ENCODE measurements around the gene HIP1. TPM values are rescaled to one million over a fixed set of nuclear protein-coding genes. Genes with fewer than 3 reads are reported as not detected.
"Not testable (repeated sequence)": the region's sequence is repeated elsewhere in the genome, so short reads cannot be mapped to it uniquely, and the experiment has no call there.

HIP1 gene
- total and polyA plus RNA-seq, 9 of the 15 experiments (the other 6 are each of a cell fraction or from before 2014, with no cell fraction given): 2.4 to 13.7 (median 9.5) TPM

DNA sequence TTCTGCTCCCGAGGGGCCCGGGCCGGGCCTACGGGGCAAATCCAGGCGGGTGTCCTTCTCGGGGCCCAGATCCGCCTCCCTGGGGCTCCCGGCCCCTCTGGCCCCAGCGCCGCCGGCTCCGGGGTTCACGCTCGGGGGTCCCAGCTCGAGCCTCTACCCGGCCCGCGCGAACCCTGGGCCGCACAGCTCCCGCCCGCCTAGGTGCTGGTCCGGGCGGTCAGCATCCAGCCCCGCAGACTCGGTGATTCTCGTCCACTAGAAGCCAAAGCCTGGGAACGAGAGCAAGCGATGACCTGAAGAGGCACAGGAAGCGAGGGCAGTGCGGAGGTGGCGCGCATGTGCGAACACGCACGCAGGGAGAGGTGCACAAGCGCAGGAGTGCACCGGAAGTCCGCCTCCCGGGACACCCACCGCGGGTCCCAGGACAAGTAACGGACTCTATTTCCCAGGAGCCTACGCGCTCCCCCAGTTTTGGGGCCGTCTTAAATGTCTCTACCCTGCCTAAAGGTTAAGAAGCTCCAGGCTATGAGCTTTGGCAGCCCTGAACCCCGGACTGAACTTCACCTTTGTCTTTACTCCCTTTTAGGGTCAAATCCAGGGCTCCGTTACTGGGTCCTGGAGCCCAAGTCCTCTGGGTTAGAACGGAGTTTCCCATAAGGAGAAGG lies 252.6 kb downstream of the HIP1 start, which contains the start of gene POM121C (continued):
- TF ChIP-seq SIN3A (IDR thresholded peaks at IDR 0.05; ENCODE audit: borderline replicate concordance in 2 of 2, control insufficient read depth in 1 of 2, low read depth in 2 of 2, low read length in 2 of 2): peak in 1 of 2 experiments; percentile 86; a peak in 1 of 4 replicates
- not testable (repeated sequence) for TF ChIP-seq NR2C2 (CRISPR knock-in tag; IDR thresholded peaks at IDR 0.05)
- peak; percentile 84 for TF ChIP-seq NR2C2 (tag; IDR thresholded peaks at IDR 0.05)
- peak; percentile 82 for TF ChIP-seq EGR1 (conservative IDR thresholded peaks at IDR 0.05)
- TF ChIP-seq, protein P1, sequence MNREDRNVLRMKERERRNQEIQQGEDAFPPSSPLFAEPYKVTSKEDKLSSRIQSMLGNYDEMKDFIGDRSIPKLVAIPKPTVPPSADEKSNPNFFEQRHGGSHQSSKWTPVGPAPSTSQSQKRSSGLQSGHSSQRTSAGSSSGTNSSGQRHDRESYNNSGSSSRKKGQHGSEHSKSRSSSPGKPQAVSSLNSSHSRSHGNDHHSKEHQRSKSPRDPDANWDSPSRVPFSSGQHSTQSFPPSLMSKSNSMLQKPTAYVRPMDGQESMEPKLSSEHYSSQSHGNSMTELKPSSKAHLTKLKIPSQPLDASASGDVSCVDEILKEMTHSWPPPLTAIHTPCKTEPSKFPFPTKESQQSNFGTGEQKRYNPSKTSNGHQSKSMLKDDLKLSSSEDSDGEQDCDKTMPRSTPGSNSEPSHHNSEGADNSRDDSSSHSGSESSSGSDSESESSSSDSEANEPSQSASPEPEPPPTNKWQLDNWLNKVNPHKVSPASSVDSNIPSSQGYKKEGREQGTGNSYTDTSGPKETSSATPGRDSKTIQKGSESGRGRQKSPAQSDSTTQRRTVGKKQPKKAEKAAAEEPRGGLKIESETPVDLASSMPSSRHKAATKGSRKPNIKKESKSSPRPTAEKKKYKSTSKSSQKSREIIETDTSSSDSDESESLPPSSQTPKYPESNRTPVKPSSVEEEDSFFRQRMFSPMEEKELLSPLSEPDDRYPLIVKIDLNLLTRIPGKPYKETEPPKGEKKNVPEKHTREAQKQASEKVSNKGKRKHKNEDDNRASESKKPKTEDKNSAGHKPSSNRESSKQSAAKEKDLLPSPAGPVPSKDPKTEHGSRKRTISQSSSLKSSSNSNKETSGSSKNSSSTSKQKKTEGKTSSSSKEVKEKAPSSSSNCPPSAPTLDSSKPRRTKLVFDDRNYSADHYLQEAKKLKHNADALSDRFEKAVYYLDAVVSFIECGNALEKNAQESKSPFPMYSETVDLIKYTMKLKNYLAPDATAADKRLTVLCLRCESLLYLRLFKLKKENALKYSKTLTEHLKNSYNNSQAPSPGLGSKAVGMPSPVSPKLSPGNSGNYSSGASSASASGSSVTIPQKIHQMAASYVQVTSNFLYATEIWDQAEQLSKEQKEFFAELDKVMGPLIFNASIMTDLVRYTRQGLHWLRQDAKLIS (CRISPR knock-in tag; IDR thresholded peaks at IDR 0.05): 0 out of 2 replicates have a peak, but pooled peaks have one; percentile 83
- peak; percentile 79 for TF ChIP-seq TAF1 (IDR thresholded peaks at IDR 0.05; ENCODE audit: control insufficient read depth, extremely low read depth, insufficient read depth, low read length, severe bottlenecking)
- TF ChIP-seq, protein P2, sequence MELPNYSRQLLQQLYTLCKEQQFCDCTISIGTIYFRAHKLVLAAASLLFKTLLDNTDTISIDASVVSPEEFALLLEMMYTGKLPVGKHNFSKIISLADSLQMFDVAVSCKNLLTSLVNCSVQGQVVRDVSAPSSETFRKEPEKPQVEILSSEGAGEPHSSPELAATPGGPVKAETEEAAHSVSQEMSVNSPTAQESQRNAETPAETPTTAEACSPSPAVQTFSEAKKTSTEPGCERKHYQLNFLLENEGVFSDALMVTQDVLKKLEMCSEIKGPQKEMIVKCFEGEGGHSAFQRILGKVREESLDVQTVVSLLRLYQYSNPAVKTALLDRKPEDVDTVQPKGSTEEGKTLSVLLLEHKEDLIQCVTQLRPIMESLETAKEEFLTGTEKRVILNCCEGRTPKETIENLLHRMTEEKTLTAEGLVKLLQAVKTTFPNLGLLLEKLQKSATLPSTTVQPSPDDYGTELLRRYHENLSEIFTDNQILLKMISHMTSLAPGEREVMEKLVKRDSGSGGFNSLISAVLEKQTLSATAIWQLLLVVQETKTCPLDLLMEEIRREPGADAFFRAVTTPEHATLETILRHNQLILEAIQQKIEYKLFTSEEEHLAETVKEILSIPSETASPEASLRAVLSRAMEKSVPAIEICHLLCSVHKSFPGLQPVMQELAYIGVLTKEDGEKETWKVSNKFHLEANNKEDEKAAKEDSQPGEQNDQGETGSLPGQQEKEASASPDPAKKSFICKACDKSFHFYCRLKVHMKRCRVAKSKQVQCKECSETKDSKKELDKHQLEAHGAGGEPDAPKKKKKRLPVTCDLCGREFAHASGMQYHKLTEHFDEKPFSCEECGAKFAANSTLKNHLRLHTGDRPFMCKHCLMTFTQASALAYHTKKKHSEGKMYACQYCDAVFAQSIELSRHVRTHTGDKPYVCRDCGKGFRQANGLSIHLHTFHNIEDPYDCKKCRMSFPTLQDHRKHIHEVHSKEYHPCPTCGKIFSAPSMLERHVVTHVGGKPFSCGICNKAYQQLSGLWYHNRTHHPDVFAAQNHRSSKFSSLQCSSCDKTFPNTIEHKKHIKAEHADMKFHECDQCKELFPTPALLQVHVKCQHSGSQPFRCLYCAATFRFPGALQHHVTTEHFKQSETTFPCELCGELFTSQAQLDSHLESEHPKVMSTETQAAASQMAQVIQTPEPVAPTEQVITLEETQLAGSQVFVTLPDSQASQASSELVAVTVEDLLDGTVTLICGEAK (IDR thresholded peaks at IDR 0.05): peak; percentile 89
- TF ChIP-seq, protein P2 (CRISPR knock-in tag; IDR thresholded peaks at IDR 0.05): not testable (repeated sequence)
- TF ChIP-seq ZFX (CRISPR knock-in tag; IDR thresholded peaks at IDR 0.05): peak; percentile 85
- TF ChIP-seq RBFOX2 (IDR thresholded peaks at IDR 0.05; ENCODE audit: low read depth, low read length): peak; percentile 87
- TF ChIP-seq CCNT2 (IDR thresholded peaks at IDR 0.05; ENCODE audit: borderline replicate concordance, extremely low read depth, insufficient read length, low read depth, low read length): peak; percentile 10
